Muscle layer of duodenum (tissue), 2 donors: ENCODE data around the gene SPECC1.
"Not testable (repeated sequence)": the region's sequence is repeated elsewhere in the genome, so short reads cannot be mapped to it uniquely, and the experiment has no call there.

Experiments used
- H3K27ac ChIP-seq: one replicate; pipeline ENCODE4 v1.7.0; 2013; ENCODE audit warnings: mild to moderate bottlenecking, low read length
- H3K27me3 ChIP-seq: one replicate; pipeline ENCODE4 v1.7.0; 2013; ENCODE audit warnings: low read depth, mild to moderate bottlenecking, control low read depth, low read length
- H3K36me3 ChIP-seq, 2 donors: one replicate each; pipeline ENCODE4 v1.7.0; 2013; ENCODE audit warnings: low read length in 2 of 2, control low read depth in 1 of 2, mild to moderate bottlenecking in 1 of 2; ENCODE audit not compliant: insufficient read depth in 2 of 2, control insufficient read depth in 1 of 2
- H3K4me1 ChIP-seq, 2 donors: one replicate each; pipeline ENCODE4 v1.7.0; 2013; ENCODE audit warnings: low read length in 2 of 2, mild to moderate bottlenecking in 2 of 2, control low read depth in 1 of 2, moderate library complexity in 1 of 2; ENCODE audit not compliant: insufficient read depth in 2 of 2, control insufficient read depth in 1 of 2
- H3K4me3 ChIP-seq, 2 donors: one replicate each; pipeline ENCODE4 v1.7.0; 2013; ENCODE audit warnings: low read length in 2 of 2, low read depth in 1 of 2, mild to moderate bottlenecking in 1 of 2
- H3K9me3 ChIP-seq, 2 donors: one replicate each; pipeline ENCODE4 v1.7.0; 2013; ENCODE audit warnings: low read length in 2 of 2, control low read depth in 1 of 2, mild to moderate bottlenecking in 1 of 2; ENCODE audit not compliant: control insufficient read depth in 1 of 2
- donor health status: healthy.

The SPECC1 gene

DNA sequence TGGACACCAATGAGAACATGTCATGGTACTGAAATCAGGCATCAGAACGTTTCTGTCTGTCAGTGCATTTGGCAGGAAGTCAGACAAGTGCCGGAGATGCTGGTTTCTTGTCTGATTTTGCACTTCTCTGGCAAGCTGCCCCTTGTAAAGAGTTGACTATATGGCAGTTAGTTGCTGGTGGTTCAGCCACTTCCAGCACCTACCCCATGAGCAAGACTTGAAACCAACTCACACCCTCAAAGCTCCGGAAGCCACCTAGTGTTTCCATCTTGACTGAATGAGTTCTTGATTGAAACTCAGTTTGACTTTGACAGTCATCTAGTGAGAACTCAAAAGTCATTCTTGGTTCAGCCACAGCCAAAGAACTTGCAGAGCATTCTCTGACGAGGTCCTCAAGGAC lies 225.1 kb downstream of the SPECC1 start:
- Histone ChIP-seq H3K27ac (no peak overlapping the region), H3K4me1 (no peaks in the 10 kb centered on the region), H3K9me3 (no peaks in the 10 kb centered on the region), H3K27me3 (no peaks in the 10 kb centered on the region), H3K4me3 (no peak overlapping the region), H3K36me3 (peaks cover 0 to 8% of the 10 kb centered on the region in 2 donors)

DNA sequence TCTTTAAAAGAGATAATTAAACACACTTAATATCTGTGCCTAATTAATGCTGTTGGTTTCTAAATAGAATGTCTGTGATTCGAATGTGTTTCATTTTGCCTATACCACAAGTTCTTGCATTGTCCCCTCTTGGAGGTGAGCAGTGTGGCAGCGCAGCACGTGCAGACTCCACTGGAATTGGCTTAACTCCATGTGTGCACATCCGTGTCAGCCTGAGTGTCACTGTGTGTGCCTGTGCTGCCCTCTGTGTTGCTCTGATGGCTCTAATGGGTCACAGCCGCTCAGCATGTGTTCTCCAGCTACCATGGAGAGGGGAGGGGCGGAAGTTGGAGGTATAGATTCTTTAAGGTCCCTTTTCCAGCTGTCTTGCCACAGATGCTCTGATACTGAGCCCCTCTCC lies 226.6 kb downstream of the SPECC1 start:
- no peak overlapping the region for H3K4me3 ChIP-seq
- H3K4me1 ChIP-seq: no peaks in the 10 kb centered on the region
- H3K9me3 ChIP-seq: no peaks in the 10 kb centered on the region
- H3K36me3 ChIP-seq: peaks cover 0 to 8% of the 10 kb centered on the region in 2 donors
- H3K27me3 ChIP-seq: no peaks in the 10 kb centered on the region
- H3K27ac ChIP-seq: no peak overlapping the region

DNA sequence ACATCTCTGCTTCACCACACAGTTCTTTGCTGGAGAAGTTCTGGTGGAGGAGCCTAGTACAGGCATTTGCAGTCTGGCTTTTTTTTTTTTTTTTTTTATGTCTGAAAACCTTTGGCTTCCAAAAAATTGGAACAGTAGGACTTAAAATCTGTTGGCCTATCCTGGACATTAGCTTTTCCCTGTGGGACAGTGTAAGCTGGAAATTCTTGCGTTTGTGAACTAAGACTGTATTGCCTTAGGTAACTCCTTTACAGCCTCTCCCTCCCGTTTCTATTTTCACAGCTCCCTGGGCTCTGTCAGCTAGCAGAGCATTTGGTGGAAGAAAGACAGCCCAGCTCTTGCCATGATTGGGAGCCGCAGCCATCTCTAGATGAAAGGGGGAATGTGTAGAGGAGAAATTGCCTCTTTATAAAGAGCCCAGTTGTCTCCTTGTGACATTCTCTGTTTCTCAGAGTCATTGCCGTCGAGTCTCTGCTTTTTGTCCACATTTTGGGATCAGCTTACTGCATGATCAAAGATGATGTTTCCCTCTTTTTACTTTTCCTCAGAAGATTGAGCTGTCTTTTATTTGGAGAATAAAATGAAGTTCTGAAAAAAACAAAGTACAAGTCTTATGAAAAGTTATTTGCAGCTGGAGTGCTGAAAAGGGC lies 227.5 kb downstream of the SPECC1 start:
- Histone ChIP-seq H3K9me3 (no peaks in the 10 kb centered on the region), H3K4me1 (no peaks in the 10 kb centered on the region), H3K27ac (no peak overlapping the region), H3K36me3 (peaks cover 0 to 8% of the 10 kb centered on the region in 2 donors), H3K4me3 (no peak overlapping the region), H3K27me3 (no peaks in the 10 kb centered on the region)

DNA sequence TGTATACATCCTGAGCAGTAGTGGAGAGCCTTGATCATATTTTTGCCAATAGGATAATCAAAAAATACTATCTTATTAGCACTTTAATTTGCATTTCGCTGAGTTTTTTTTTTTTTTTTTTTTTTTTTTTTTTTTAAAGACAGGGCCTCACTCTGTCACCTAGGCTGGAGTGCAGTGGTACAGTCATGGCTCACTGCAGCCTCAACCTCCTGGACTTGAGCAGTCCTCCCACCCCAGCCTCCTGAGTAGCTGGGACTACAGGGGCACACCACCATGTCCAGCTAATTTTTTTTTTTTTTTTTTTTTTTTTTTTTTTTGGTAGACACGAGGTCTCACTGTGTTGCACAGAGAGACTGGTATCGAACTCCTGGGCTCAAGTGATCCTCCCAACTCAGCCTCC lies 230.6 kb downstream of the SPECC1 start:
- not testable (repeated sequence) for H3K27ac ChIP-seq, H3K4me3 ChIP-seq, H3K4me1 ChIP-seq, H3K36me3 ChIP-seq, H3K27me3 ChIP-seq, H3K9me3 ChIP-seq

DNA sequence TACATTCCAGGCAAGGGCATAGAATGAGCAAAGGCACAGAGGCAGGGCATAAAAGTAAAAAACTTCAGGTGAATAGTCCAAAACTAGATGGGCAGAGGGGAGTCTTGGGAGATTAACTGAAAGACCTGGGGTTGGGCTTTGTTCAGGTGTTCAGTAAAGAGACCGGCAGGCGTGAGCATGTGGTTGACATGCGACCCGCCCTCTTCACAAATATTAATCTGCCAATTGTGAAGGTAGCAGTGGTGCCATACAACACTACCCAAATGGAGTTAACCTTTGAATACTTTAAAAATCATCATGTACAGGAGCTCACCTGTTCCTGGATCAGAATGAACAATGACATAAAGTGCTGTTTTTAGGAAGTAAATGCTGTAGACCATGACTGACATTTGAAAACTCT lies 232.7 kb downstream of the SPECC1 start:
- Histone ChIP-seq H3K36me3 (peaks cover 4 to 5% of the 10 kb centered on the region in 2 donors), H3K4me3 (no peak overlapping the region), H3K4me1 (no peaks in the 10 kb centered on the region), H3K9me3 (no peaks in the 10 kb centered on the region), H3K27me3 (no peaks in the 10 kb centered on the region), H3K27ac (no peak overlapping the region)

DNA sequence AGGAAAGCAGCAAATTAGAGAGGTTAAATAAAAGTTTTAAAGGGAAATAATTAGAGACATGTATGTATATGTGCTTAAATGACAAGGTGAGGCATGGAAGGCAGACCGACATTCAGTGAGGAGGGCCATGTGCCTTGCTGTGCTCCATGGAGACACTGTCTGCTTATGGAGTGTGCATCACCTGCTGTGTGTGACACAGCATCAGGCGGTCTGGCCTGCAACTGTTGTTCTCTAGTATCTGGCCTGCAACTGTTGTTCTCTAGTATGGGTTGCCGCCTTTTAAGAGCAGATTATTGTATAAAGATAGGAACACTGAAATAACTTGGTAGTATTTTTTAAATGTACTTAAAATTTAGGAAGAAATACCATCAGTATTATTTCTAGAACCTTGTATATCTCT lies 233.1 kb downstream of the SPECC1 start:
- H3K36me3 ChIP-seq: peaks cover 4 to 5% of the 10 kb centered on the region in 2 donors
- H3K27ac ChIP-seq: no peak overlapping the region
- H3K9me3 ChIP-seq: no peaks in the 10 kb centered on the region
- H3K27me3 ChIP-seq: no peaks in the 10 kb centered on the region
- H3K4me3 ChIP-seq: no peak overlapping the region
- no peaks in the 10 kb centered on the region for H3K4me1 ChIP-seq

DNA sequence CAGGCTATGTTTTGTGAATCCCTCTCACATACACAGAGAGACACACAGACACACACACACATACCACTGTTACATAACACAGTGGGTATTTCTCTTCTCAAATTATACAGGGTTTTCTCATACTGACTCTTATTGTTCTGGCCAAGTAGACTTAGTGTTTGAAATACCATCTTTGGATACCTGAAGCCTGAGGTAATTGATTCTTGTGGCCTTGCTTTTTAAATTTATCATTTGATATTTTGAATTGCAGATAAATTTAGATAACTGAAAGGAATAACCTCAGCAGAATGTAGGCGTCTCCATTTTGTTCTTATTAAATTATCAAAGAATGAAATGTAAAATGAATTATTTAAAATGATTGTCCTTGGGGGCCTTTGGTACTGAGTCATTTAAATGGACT lies 234.4 kb downstream of the SPECC1 start:
- no peak overlapping the region for H3K4me3 ChIP-seq
- no peaks in the 10 kb centered on the region for H3K9me3 ChIP-seq
- peaks cover 4 to 5% of the 10 kb centered on the region in 2 donors for H3K36me3 ChIP-seq

DNA sequence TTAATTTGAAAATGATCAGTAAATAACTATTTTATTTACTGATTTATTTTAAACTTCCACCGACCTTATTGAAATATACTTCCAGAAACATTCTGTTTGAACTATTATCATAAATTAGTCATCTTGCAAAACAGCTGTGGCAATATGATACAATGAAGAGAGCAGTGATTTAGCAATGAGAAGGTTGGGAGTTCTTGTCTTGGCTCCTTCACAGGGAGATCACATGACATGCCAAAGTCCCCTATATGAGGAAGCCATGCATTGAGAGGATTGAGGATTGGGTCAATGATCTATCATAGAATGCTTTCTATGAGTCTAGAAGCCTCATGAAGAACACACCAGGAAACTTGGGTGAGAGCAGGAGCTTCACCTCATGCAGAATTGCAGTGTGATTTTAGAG lies 235.5 kb downstream of the SPECC1 start:
- Histone ChIP-seq H3K4me1 (no peaks in the 10 kb centered on the region), H3K4me3 (no peak overlapping the region), H3K27me3 (no peaks in the 10 kb centered on the region), H3K9me3 (peaks cover 0 to 4% of the 10 kb centered on the region in 2 donors), H3K27ac (no peak overlapping the region), H3K36me3 (peaks cover 4 to 8% of the 10 kb centered on the region in 2 donors)

More for the DNA sequence above, 234.4 kb downstream of the SPECC1 start:
- no peak overlapping the region for H3K27ac ChIP-seq
- H3K4me1 ChIP-seq: no peaks in the 10 kb centered on the region
- no peaks in the 10 kb centered on the region for H3K27me3 ChIP-seq

DNA sequence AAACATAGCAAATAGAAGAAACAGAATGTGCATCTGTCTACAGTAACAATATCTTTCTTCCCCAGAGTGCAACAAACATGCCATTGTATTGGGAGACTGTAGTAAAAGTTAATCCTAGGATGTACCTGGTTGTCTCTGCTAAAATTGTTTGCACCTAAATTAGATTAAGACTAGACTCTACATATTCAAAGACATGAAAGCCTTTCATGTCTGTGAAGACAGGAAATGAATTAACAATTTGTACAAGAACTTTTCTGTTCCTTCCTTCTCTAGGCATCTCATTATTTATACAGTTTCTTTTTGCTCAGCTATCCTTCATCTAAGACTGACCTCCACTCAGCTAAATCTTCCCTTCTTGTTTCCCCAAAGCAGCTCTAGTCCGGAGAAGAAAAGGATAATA lies 237.5 kb downstream of the SPECC1 start:
- no peaks in the 10 kb centered on the region for H3K27me3 ChIP-seq
- no peak overlapping the region for H3K4me3 ChIP-seq
- peaks cover 4 to 8% of the 10 kb centered on the region in 2 donors for H3K36me3 ChIP-seq
- no peaks in the 10 kb centered on the region for H3K4me1 ChIP-seq
- H3K27ac ChIP-seq: no peak overlapping the region
- H3K9me3 ChIP-seq: peaks cover 0 to 8% of the 10 kb centered on the region in 2 donors

DNA sequence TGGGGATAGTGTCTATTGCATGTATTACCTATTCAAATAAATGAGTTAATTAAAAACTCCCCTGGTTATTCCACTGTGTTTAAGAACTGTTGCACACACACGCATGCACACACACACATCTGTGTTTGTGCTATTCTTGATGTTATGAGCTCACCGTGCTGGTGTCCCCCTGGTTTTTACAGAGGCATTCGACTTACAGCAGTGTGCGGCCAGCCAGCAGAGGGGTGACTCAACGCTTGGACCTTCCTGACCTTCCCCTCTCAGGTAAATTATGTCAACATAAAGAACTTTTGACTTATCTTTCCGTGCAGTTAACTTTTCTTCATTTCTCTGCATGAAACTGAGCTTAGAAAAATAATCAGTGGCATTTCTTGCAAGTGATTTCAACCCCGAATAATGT lies 244.2 kb downstream of the SPECC1 start:
- H3K27me3 ChIP-seq: no peaks in the 10 kb centered on the region
- H3K4me1 ChIP-seq: no peaks in the 10 kb centered on the region
- no peak overlapping the region for H3K27ac ChIP-seq
- H3K9me3 ChIP-seq: peaks cover 0 to 8% of the 10 kb centered on the region in 2 donors
- no peak overlapping the region for H3K4me3 ChIP-seq
- peaks cover 4 to 13% of the 10 kb centered on the region in 2 donors for H3K36me3 ChIP-seq

DNA sequence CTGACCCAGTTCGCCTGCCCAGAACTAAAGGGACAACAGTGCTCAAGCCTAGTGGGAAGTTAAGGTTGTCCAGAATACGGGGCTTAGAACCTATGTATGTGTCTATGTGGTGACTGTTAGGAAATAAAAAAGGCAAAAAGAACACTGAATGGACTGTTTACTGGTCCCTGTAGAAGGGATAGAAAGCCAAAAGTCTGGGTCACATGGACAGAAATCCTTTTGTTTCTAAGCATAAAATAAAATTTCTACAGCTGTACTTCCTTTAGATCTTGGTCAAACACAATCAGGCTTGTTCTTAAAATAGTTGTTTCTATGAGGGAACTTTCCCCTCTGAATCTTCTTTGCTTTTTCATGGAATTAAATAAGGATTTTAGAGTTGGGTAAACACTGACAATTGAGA lies 245.4 kb downstream of the SPECC1 start:
- no peak overlapping the region for H3K27ac ChIP-seq

DNA sequence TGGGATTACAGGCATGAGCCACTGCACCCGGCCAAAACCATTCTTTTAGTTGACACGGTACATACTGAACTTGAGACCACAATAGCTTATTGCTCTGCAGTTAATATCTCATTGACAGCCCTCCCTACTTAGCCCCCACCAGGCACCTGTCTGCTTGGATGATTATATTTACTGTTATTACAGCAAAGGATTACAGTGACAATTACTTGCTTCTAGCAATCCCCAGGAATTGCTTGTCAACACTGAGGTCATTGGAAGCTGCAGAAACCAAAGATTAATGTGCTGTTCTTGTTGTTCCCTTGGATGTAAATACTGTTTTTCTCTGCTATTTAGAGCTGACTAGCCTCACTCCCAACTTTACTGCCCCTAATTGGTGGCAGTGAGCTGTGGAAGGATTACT lies 247.0 kb downstream of the SPECC1 start:
- Histone ChIP-seq H3K4me3 (no peak overlapping the region), H3K27me3 (no peaks in the 10 kb centered on the region), H3K4me1 (no peaks in the 10 kb centered on the region), H3K27ac (no peak overlapping the region), H3K9me3 (no peaks in the 10 kb centered on the region), H3K36me3 (peaks cover 8 to 14% of the 10 kb centered on the region in 2 donors)

More for the DNA sequence above, 245.4 kb downstream of the SPECC1 start:
- H3K36me3 ChIP-seq: peaks cover 8 to 14% of the 10 kb centered on the region in 2 donors
- peaks cover 0 to 5% of the 10 kb centered on the region in 2 donors for H3K9me3 ChIP-seq
- no peaks in the 10 kb centered on the region for H3K4me1 ChIP-seq
- H3K27me3 ChIP-seq: no peaks in the 10 kb centered on the region
- no peak overlapping the region for H3K4me3 ChIP-seq
